ENCODE measurements around the gene LIME1. TPM values are rescaled to one million over a fixed set of nuclear protein-coding genes. Genes with fewer than 3 reads are reported as not detected.
A peak's percentile ranks its signal among the peaks of the same experiment; 100 is the strongest.

The LIME1 gene
- total and polyA plus RNA-seq, 9 of the 15 experiments (the other 6 are each of a cell fraction or from before 2014, with no cell fraction given): 0.11 to 17.1 (median 2.8) TPM; not detected in 2

DNA sequence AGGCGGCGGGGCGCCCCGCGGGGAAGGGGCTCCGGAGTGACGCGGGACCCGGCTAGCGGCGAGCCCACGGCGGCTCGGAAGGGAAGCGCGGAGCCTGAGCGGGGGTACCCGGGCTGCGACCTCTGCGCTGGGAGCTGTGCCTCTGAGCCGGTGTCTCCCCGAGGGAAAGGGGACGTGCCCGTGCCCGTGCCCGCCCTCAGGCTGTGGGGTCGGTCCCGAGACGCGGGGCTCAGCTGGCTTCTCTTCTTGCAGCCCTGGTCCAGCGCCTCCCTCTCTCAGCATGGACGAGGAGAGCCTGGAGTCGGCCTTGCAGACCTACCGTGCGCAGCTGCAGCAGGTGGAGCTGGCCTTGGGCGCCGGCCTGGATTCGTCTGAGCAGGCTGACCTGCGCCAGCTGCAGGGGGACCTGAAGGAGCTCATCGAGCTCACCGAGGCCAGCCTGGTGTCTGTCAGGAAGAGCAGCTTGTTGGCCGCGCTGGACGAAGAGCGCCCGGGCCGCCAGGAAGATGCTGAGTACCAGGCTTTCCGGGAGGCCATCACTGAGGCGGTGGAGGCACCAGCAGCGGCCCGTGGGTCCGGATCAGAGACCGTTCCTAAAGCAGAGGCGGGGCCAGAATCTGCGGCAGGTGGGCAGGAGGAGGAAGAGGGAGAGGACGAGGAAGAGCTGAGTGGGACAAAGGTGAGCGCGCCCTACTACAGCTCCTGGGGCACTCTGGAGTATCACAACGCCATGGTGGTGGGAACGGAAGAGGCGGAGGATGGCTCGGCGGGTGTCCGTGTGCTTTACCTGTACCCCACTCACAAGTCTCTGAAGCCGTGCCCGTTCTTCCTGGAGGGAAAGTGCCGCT is 27.9 kb upstream of the LIME1 start:
- peak in 2 of 4 experiments; percentile 5 to 15 for DNase-seq (ENCODE audit: extremely low read depth in 1 of 4, low spot score in 3 of 4)
- TF ChIP-seq CXXC5 (CRISPR knock-in tag; IDR thresholded peaks at IDR 0.05) (no peak), FOXA3 (CRISPR knock-in tag; conservative IDR thresholded peaks at IDR 0.05 in 1 of 2, IDR thresholded peaks at IDR 0.05 in 1 of 2) (peak in 1 of 2 experiments; percentile 45; a peak in 1 of 4 replicates), TCFL5 (CRISPR knock-in tag; conservative IDR thresholded peaks at IDR 0.05) (no peak), ZFP1 (CRISPR knock-in tag; IDR thresholded peaks at IDR 0.05) (no peak), CBX2 (IDR thresholded peaks at IDR 0.05; ENCODE audit: insufficient read depth, low read length, poor library complexity, severe bottlenecking) (no peak), RBFOX2 (IDR thresholded peaks at IDR 0.05; ENCODE audit: low read depth, low read length) (no peak), MED1 (CRISPR knock-in tag; IDR thresholded peaks at IDR 0.05; ENCODE audit: borderline replicate concordance) (peak; percentile 73; the same call in 1 of the 2 replicates), STAG1 (CRISPR knock-in tag; IDR thresholded peaks at IDR 0.05; ENCODE audit: borderline replicate concordance) (0 out of 2 replicates have a peak, but pooled peaks have one; percentile 21), KDM5B (IDR thresholded peaks at IDR 0.05; ENCODE audit: insufficient replicate concordance, low read depth, low read length) (no peak), TEAD4 (IDR thresholded peaks at IDR 0.05; ENCODE audit: low read length) (no peak), TEAD4 (CRISPR knock-in tag; IDR thresholded peaks at IDR 0.05; ENCODE audit: borderline replicate concordance) (0 out of 2 replicates have a peak, but pooled peaks have one; percentile 28), ZNF586 (CRISPR knock-in tag; conservative IDR thresholded peaks at IDR 0.05) (no peak), ZNF124 (CRISPR knock-in tag; IDR thresholded peaks at IDR 0.05) (no peak), ZNF408 (CRISPR knock-in tag; IDR thresholded peaks at IDR 0.05; ENCODE audit: low read depth) (no peak), NR2C2 (CRISPR knock-in tag; IDR thresholded peaks at IDR 0.05) (0 out of 2 replicates have a peak, but pooled peaks have one; percentile 24), NR2C2 (tag; IDR thresholded peaks at IDR 0.05) (no peak)
- TF ChIP-seq, protein P1, sequence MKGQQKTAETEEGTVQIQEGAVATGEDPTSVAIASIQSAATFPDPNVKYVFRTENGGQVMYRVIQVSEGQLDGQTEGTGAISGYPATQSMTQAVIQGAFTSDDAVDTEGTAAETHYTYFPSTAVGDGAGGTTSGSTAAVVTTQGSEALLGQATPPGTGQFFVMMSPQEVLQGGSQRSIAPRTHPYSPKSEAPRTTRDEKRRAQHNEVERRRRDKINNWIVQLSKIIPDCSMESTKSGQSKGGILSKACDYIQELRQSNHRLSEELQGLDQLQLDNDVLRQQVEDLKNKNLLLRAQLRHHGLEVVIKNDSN (CRISPR knock-in tag; IDR thresholded peaks at IDR 0.05): peak; percentile 7; the same call in 1 of the 2 replicates
- TF ChIP-seq, protein P2, sequence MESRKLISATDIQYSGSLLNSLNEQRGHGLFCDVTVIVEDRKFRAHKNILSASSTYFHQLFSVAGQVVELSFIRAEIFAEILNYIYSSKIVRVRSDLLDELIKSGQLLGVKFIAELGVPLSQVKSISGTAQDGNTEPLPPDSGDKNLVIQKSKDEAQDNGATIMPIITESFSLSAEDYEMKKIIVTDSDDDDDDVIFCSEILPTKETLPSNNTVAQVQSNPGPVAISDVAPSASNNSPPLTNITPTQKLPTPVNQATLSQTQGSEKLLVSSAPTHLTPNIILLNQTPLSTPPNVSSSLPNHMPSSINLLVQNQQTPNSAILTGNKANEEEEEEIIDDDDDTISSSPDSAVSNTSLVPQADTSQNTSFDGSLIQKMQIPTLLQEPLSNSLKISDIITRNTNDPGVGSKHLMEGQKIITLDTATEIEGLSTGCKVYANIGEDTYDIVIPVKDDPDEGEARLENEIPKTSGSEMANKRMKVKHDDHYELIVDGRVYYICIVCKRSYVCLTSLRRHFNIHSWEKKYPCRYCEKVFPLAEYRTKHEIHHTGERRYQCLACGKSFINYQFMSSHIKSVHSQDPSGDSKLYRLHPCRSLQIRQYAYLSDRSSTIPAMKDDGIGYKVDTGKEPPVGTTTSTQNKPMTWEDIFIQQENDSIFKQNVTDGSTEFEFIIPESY (CRISPR knock-in tag; IDR thresholded peaks at IDR 0.05): peak; percentile 30; the same call in 1 of the 2 replicates

More for the DNA sequence above, 27.9 kb upstream of the LIME1 start:
- Histone ChIP-seq H3K4me2 (ENCODE audit: insufficient read depth, low read length) (peak overlapping the region; percentile 99), H3K27ac (ENCODE audit: extremely low read depth, low read depth, low read length) (peak overlapping the region; percentile 96), H3K9me3 (replicated peaks; ENCODE audit: control insufficient read depth, insufficient read depth, low read depth, low read length) (no peaks in the 10 kb centered on the region), H3K9ac (ENCODE audit: insufficient read depth in 1 of 2, low read depth in 2 of 2, low read length in 2 of 2) (peak overlapping the region; percentile 90 to 95), H3K27me3 (ENCODE audit: control insufficient read depth in 2 of 2, insufficient read depth in 2 of 2, low read length in 2 of 2) (no peaks in the 10 kb centered on the region), H4K20me1 (replicated peaks; ENCODE audit: control insufficient read depth, insufficient read depth, low read length) (peaks cover 22% of the 10 kb centered on the region), H2AFZ (ENCODE audit: low read depth, low read length) (0 out of 2 replicates have a peak overlapping the region, but pooled peaks have one; percentile 67), H3K9me1 (ENCODE audit: control insufficient read depth, insufficient read depth, low read length) (no peaks in the 10 kb centered on the region), H3K79me2 (ENCODE audit: control insufficient read depth, insufficient read depth, low read length) (peaks cover 69% of the 10 kb centered on the region), H3K4me3 (peak overlapping the region; percentile 100), H3K36me3 (ENCODE audit: control insufficient read depth, insufficient read depth, low read length) (peaks cover 74% of the 10 kb centered on the region), H3K4me1 (replicated peaks in 1 of 2; ENCODE audit: control insufficient read depth in 2 of 2, insufficient read depth in 2 of 2, low read length in 2 of 2) (peaks cover 13 to 53% of the 10 kb centered on the region in 2 experiments)
- TSS peak; percentile 54 for BruUV-seq (replicated peaks)
- intact Hi-C loops (cut with micrococcal nuclease) (loop anchor here (5.0 to 10.0 kb wide), 4 partner anchors 76 to 249 kb away; partner anchors contain the start of genes PTK6 and UCKL1), in situ Hi-C loops (cut with MboI) (loop anchor here (5.0 kb wide), 1 partner anchor 154 kb away; the partner anchor contains the start of gene ABHD16B)
- WGBS (ENCODE audit: insufficient coverage, low coverage, missing lambda C conversion rate): 37% methylated on average over 37 of the region's 67 CpGs
- ATAC-seq (no peak), FAIRE-seq (no peak)
- ChIA-PET CTCF (ENCODE audit: low intra/inter-chr PET ratio) (interaction anchor here (2.6 kb wide), 1 partner anchor 156 kb away, joined by 18 read pairs; the partner anchor contains the start of gene TPD52L2), POLR2A (interaction anchor here (0.6 to 4.0 kb wide), 13 partner anchors 10 to 187 kb away, joined by 3 to 27 read pairs (median 5); partner anchors contain the start of genes SLC2A4RG and TPD52L2)
